ENCODE data around the gene UNC79.

UNC79 gene

GRCh38 chr14:93431036-93431670, 414 bp downstream of the UNC79 start:
- no peak for TF ChIP-seq TAF1 (IDR thresholded peaks at IDR 0.05; ENCODE audit: borderline replicate concordance, insufficient read depth, low read length)
- TF ChIP-seq SIN3A (IDR thresholded peaks at IDR 0.05; ENCODE audit: borderline replicate concordance, insufficient read depth, low read length): no peak
- TF ChIP-seq REST (IDR thresholded peaks at IDR 0.05; ENCODE audit: insufficient read depth in 1 of 2, low read depth in 2 of 2, low read length in 2 of 2): peak; percentile 68 to 90

GRCh38 chr14:93454224-93454623, 23.5 kb downstream of the UNC79 start:
- TF ChIP-seq FOXP2 (optimal IDR thresholded peaks at IDR 0.05; ENCODE audit: borderline replicate concordance, extremely low read depth, extremely low read length, insufficient read depth): no peak
- no peak for TF ChIP-seq POLR2AphosphoS5 (IDR thresholded peaks at IDR 0.05; ENCODE audit: low read depth, low read length)
- TF ChIP-seq SIN3A (IDR thresholded peaks at IDR 0.05; ENCODE audit: borderline replicate concordance, insufficient read depth, low read length): no peak
- TF ChIP-seq REST (IDR thresholded peaks at IDR 0.05; ENCODE audit: insufficient read depth in 1 of 2, low read depth in 2 of 2, low read length in 2 of 2): no peak
- TF ChIP-seq TAF1 (IDR thresholded peaks at IDR 0.05; ENCODE audit: borderline replicate concordance, insufficient read depth, low read length): no peak

GRCh38 chr14:93456356-93456755, 25.6 kb downstream of the UNC79 start:
- no peak for TF ChIP-seq TAF1 (IDR thresholded peaks at IDR 0.05; ENCODE audit: borderline replicate concordance, insufficient read depth, low read length)
- no peak for TF ChIP-seq FOXP2 (optimal IDR thresholded peaks at IDR 0.05; ENCODE audit: borderline replicate concordance, extremely low read depth, extremely low read length, insufficient read depth)
- TF ChIP-seq REST (IDR thresholded peaks at IDR 0.05; ENCODE audit: insufficient read depth in 1 of 2, low read depth in 2 of 2, low read length in 2 of 2): no peak
- no peak for TF ChIP-seq POLR2AphosphoS5 (IDR thresholded peaks at IDR 0.05; ENCODE audit: low read depth, low read length)
- TF ChIP-seq SIN3A (IDR thresholded peaks at IDR 0.05; ENCODE audit: borderline replicate concordance, insufficient read depth, low read length): no peak

- TF ChIP-seq POLR2AphosphoS5 (IDR thresholded peaks at IDR 0.05; ENCODE audit: low read depth, low read length) (no peak), TAF1 (IDR thresholded peaks at IDR 0.05; ENCODE audit: borderline replicate concordance, insufficient read depth, low read length) (no peak), SIN3A (IDR thresholded peaks at IDR 0.05; ENCODE audit: borderline replicate concordance, insufficient read depth, low read length) (no peak), FOXP2 (optimal IDR thresholded peaks at IDR 0.05; ENCODE audit: borderline replicate concordance, extremely low read depth, extremely low read length, insufficient read depth) (no peak), REST (IDR thresholded peaks at IDR 0.05; ENCODE audit: insufficient read depth in 1 of 2, low read depth in 2 of 2, low read length in 2 of 2) (no peak)
Observed at GRCh38 chr14:93458234-93458633, 27.5 kb downstream of the UNC79 start.

- TF ChIP-seq SIN3A (IDR thresholded peaks at IDR 0.05; ENCODE audit: borderline replicate concordance, insufficient read depth, low read length) (no peak), POLR2AphosphoS5 (IDR thresholded peaks at IDR 0.05; ENCODE audit: low read depth, low read length) (no peak), TAF1 (IDR thresholded peaks at IDR 0.05; ENCODE audit: borderline replicate concordance, insufficient read depth, low read length) (no peak), REST (IDR thresholded peaks at IDR 0.05; ENCODE audit: insufficient read depth in 1 of 2, low read depth in 2 of 2, low read length in 2 of 2) (no peak), FOXP2 (optimal IDR thresholded peaks at IDR 0.05; ENCODE audit: borderline replicate concordance, extremely low read depth, extremely low read length, insufficient read depth) (no peak)
Observed at GRCh38 chr14:93462479-93462878, 31.7 kb downstream of the UNC79 start.

Data from PFSK-1 (cell line).